K562 (cell line): ENCODE data around the gene CRYZL1. TPM values are rescaled to one million over a fixed set of nuclear protein-coding genes. Genes with fewer than 3 reads are reported as not detected.

Source experiments
- ATAC-seq: fragments of 200-7000 bp; cut with Tn5 transposase; 3 replicates; pipeline ENCODE4 v1.9.1; 2020; ENCODE audit warnings: moderate library complexity
- BruUV-seq: library from RNA; stranded (reverse); fragments of 400-500 nt; replicated peaks from 2 replicates; lab custom pipeline; 2021; lab: Mats Ljungman, UMichigan
- CTCF ChIA-PET: fragments of 300-600 bp; formaldehyde crosslinking; extraction: SDS; loops from one replicate; lab custom pipeline; 2021; ENCODE audit warnings: low intra/inter-chr PET ratio; lab: Yijun Ruan, JAX
- POLR2A ChIA-PET: fragments of 300-600, 350-650 bp; sonication (Branson Sonifier 250); formaldehyde crosslinking; extraction: SDS; loops from one replicate; lab custom pipeline; 2021; ENCODE audit warnings: antibody characterized with exemption, inconsistent platforms; lab: Yijun Ruan, JAX
- DNase-seq, 4 experiments: peaks; one replicate each; pipeline versions ENCODE4 v3.0.0 to v3.0.0-alpha.2; 2011 to 2018; ENCODE audit warnings: low spot score in 3 of 4, mixed read lengths in 3 of 4; ENCODE audit errors: extremely low read depth in 1 of 4
- FAIRE-seq: peaks from 2 replicates; lab custom pipeline; 2011; peaks lifted over from hg19 to GRCh38; lab: Jason Lieb, UNC
- H2AFZ ChIP-seq: 2 replicates; pipeline ENCODE4 v1.6.0; 2011; ENCODE audit warnings: low read depth, low read length, control low read depth, inconsistent platforms
- H3K27ac ChIP-seq: fragments of 200-600 bp; 3 replicates; pipeline ENCODE4 v1.8.0; 2011; ENCODE audit warnings: low read depth, mild to moderate bottlenecking, control low read depth, inconsistent platforms, low read length, moderate library complexity, mixed read lengths; ENCODE audit errors: extremely low read depth
- H3K27me3 ChIP-seq, 2 experiments: fragments of 300-600 bp in 1 of 2; 2 replicates in 1 of 2; 3 replicates in 1 of 2; pipeline versions ENCODE4 v1.6.0 to v1.8.0; 2011; ENCODE audit warnings: inconsistent platforms in 2 of 2, low read length in 2 of 2, mild to moderate bottlenecking in 1 of 2, mixed read lengths in 1 of 2, moderate library complexity in 1 of 2; ENCODE audit not compliant: control insufficient read depth in 2 of 2, insufficient read depth in 2 of 2
- H3K36me3 ChIP-seq: fragments of 300-600 bp; 3 replicates; pipeline ENCODE4 v1.8.0; 2011; ENCODE audit warnings: mild to moderate bottlenecking, low read length, inconsistent platforms; ENCODE audit not compliant: control insufficient read depth, insufficient read depth
- H3K4me1 ChIP-seq, 2 experiments: fragments of 200-600 bp in 1 of 2; replicated peaks in 1 of 2; 2 replicates in 1 of 2; 3 replicates in 1 of 2; pipeline versions ENCODE4 v1.5.1 to v1.8.0; 2011; ENCODE audit warnings: inconsistent platforms in 2 of 2, low read length in 2 of 2, mild to moderate bottlenecking in 1 of 2, mixed read lengths in 1 of 2, moderate library complexity in 1 of 2; ENCODE audit not compliant: control insufficient read depth in 2 of 2, insufficient read depth in 2 of 2
- H3K4me2 ChIP-seq: 2 replicates; pipeline ENCODE4 v1.6.1; 2011; ENCODE audit warnings: low read length, control low read depth, inconsistent platforms, mixed read lengths; ENCODE audit not compliant: insufficient read depth
- H3K4me3 ChIP-seq: fragments of 200-600 bp; sonication (generic), shearing (Covaris generic); 2 replicates; pipeline ENCODE4 v1.5.1; 2016; ENCODE audit warnings: control low read depth, inconsistent platforms
- H3K79me2 ChIP-seq: fragments of 200-600 bp; 3 replicates; pipeline ENCODE4 v1.8.0; 2011; ENCODE audit warnings: low read length, inconsistent platforms; ENCODE audit not compliant: control insufficient read depth, insufficient read depth
- H3K9ac ChIP-seq, 2 experiments: 2 replicates each; pipeline versions ENCODE4 v1.6.0 to v1.6.1; 2011; ENCODE audit warnings: low read depth in 2 of 2, low read length in 2 of 2, control low read depth in 1 of 2, inconsistent platforms in 1 of 2, mild to moderate bottlenecking in 1 of 2, mixed read lengths in 1 of 2; ENCODE audit not compliant: insufficient read depth in 1 of 2
- H3K9me1 ChIP-seq: one replicate; pipeline ENCODE4 v1.6.0; 2011; ENCODE audit warnings: inconsistent platforms, mild to moderate bottlenecking, low read length, moderate library complexity; ENCODE audit not compliant: control insufficient read depth, insufficient read depth
- H3K9me3 ChIP-seq: replicated peaks from 2 replicates; pipeline ENCODE4 v1.5.1; 2011; ENCODE audit warnings: low read depth, low read length, inconsistent platforms; ENCODE audit not compliant: control insufficient read depth, insufficient read depth
- H4K20me1 ChIP-seq: replicated peaks from 2 replicates; pipeline ENCODE4 v1.6.1; 2011; ENCODE audit warnings: low read length, inconsistent platforms, mixed read lengths; ENCODE audit not compliant: control insufficient read depth, insufficient read depth
- BRD9 ChIP-seq: fragments of 450-650 bp; IDR thresholded peaks from 2 replicates; pipeline ENCODE4 v1.6.1; 2018; ENCODE audit warnings: low read depth; ENCODE audit not compliant: partially characterized antibody
- CCAR2 ChIP-seq: fragments of 200-400 bp; formaldehyde crosslinking; IDR thresholded peaks from 2 replicates; pipeline ENCODE4 v1.6.1; 2017; ENCODE audit warnings: mild to moderate bottlenecking, low read depth, low read length
- DLX4 ChIP-seq: fragments of 250-450 bp; sonication (Bioruptor Pico); IDR thresholded peaks from 2 replicates; pipeline ENCODE4 v1.6.1; 2021; ENCODE audit warnings: mild to moderate bottlenecking
- ELF4 ChIP-seq: fragments of 450-650 bp; formaldehyde crosslinking; IDR thresholded peaks from 2 replicates; pipeline ENCODE4 v1.4.0; 2022; ENCODE audit warnings: missing genetic modification characterization
- HCFC1 ChIP-seq: IDR thresholded peaks from 2 replicates; pipeline ENCODE4 v1.6.1; 2012; ENCODE audit warnings: low read depth, low read length, improper control_type of control experiment
- MAFK ChIP-seq: IDR thresholded peaks from 2 replicates; pipeline ENCODE4 v1.6.1; 2011; ENCODE audit warnings: low read length, improper control_type of control experiment
- NFE2 ChIP-seq: IDR thresholded peaks from 2 replicates; pipeline ENCODE4 v1.6.1; 2014; ENCODE audit warnings: antibody characterized with exemption, low read depth
- RNF2 ChIP-seq: sonication (generic); IDR thresholded peaks from 2 replicates; pipeline ENCODE4 v1.6.1; 2016
- SIN3B ChIP-seq: fragments of 450-650 bp; IDR thresholded peaks from 2 replicates; pipeline ENCODE4 v1.6.1; 2017; ENCODE audit warnings: low read depth, mild to moderate bottlenecking, moderate library complexity
- SOX6 ChIP-seq: fragments of 450-650 bp; IDR thresholded peaks from 2 replicates; pipeline ENCODE4 v1.6.1; 2014; ENCODE audit warnings: mild to moderate bottlenecking
- TBP ChIP-seq: optimal IDR thresholded peaks from 2 replicates; pipeline ENCODE3; 2011; ENCODE audit warnings: low read depth, low read length, improper control_type of control experiment
- TCFL5 ChIP-seq: fragments of 250-450 bp; sonication (Bioruptor Pico); conservative IDR thresholded peaks from 2 replicates; pipeline ENCODE4 v1.6.1; 2021; ENCODE audit warnings: mild to moderate bottlenecking, moderate library complexity, matching md5 sums
- THAP12 ChIP-seq: fragments of 250-450 bp; sonication (Bioruptor Pico); IDR thresholded peaks from 2 replicates; pipeline ENCODE4 v1.9.0; 2021; ENCODE audit warnings: mild to moderate bottlenecking, inconsistent platforms
- ZBTB12 ChIP-seq: fragments of 250-450 bp; sonication (Bioruptor Pico); IDR thresholded peaks from 2 replicates; pipeline ENCODE4 v1.4.0; 2020
- ZFPM2 ChIP-seq: fragments of 250-450 bp; sonication (Bioruptor Pico); IDR thresholded peaks from 2 replicates; pipeline ENCODE4 v1.5.1; 2022; ENCODE audit warnings: mild to moderate bottlenecking
- ZNF436 ChIP-seq: fragments of 250-450, 450-650 bp; sonication (Bioruptor Pico); formaldehyde crosslinking; IDR thresholded peaks from 2 replicates; pipeline ENCODE4 v1.7.0; 2020; ENCODE audit warnings: mild to moderate bottlenecking
- WGBS: fragments of 100-300 bp; shearing (Covaris generic); methylation state at CpG from one replicate; pipeline ENCODE4 v1.1.6; 2016; ENCODE audit warnings: low coverage, mixed read lengths; ENCODE audit not compliant: insufficient coverage; ENCODE audit errors: missing lambda C conversion rate; 5-methylcytosine and 5-hydroxymethylcytosine counted together
- in situ Hi-C: fragments of 300-500 bp; cut with MboI; formaldehyde crosslinking; loops from 4 replicates; pipeline ENCODE4 v1.15.0; 2018; ENCODE audit warnings: inconsistent platforms, mixed read lengths
- intact Hi-C: fragments of 100-400 bp; cut with micrococcal nuclease; formaldehyde crosslinking; loops from 2 replicates; pipeline ENCODE4 v1.14.2; 2022
- polyA plus RNA-seq, 8 experiments: library from polyadenylated mRNA; depleted of rRNA in 4 of 8; stranded (reverse) in 5 of 8; unstranded in 3 of 8; fragments of >200 nt; fragmentation: Nextera tagmentation in 2 of 8; fragmentation: Illumina TruSeq in 1 of 8; extraction: Ambion mirVana in 2 of 8; extraction: Trizol in 1 of 8; gene quantifications; 2 replicates each; pipeline versions ENCODE4 v1.2.1 to v1.2.3, GENCODE V29; 2011 to 2014; ENCODE audit warnings: inconsistent platforms in 1 of 8, missing spikeins in 1 of 8
- total RNA-seq, 7 experiments: library from RNA; depleted of rRNA in 6 of 7; stranded (reverse); fragments of >200 nt in 6 of 7; fragmentation: Illumina TruSeq in 2 of 7; extraction: Trizol in 2 of 7; gene quantifications; 2 replicates each; pipeline versions ENCODE4 v1.2.1 to v1.2.3, GENCODE V29; 2011 to 2021; ENCODE audit warnings: low replicate concordance in 1 of 7

Gene CRYZL1
- total and polyA plus RNA-seq, 9 of the 15 experiments (the other 6 are each of a cell fraction or from before 2014, with no cell fraction given): 19.9 to 98.2 (median 39.2) TPM

GRCh38 chr21:33647587-33647986, 6.0 kb upstream of the CRYZL1 start:
- Histone ChIP-seq H3K9ac (no peak overlapping the region), H3K27me3 (peaks cover 4 to 14% of the 10 kb centered on the region in 2 experiments; a peak in 2 of 5 replicates), H3K4me1 (peaks cover 0 to 8% of the 10 kb centered on the region in 2 experiments; a peak in 2 of 5 replicates), H3K4me3 (no peak overlapping the region), H3K36me3 (no peaks in the 10 kb centered on the region), H2AFZ (no peak overlapping the region), H3K9me3 (no peaks in the 10 kb centered on the region), H3K79me2 (no peaks in the 10 kb centered on the region), H4K20me1 (no peaks in the 10 kb centered on the region), H3K9me1 (no peaks in the 10 kb centered on the region), H3K27ac (no peak overlapping the region), H3K4me2 (no peak overlapping the region)
- in situ Hi-C loops: no loop called here
- ChIA-PET POLR2A (no interaction called here), CTCF (no interaction called here)
- BruUV-seq: no TSS peak
- FAIRE-seq (no peak), DNase-seq (no peak), ATAC-seq (no peak)
- 21% methylated on average over 3 of the region's 3 CpGs for WGBS
- TF ChIP-seq SIN3B (no peak), THAP12 (CRISPR knock-in tag) (no peak), MAFK (no peak), DLX4 (no peak), ZNF436 (CRISPR knock-in tag) (no peak), ZBTB12 (CRISPR knock-in tag) (no peak), RNF2 (no peak), ZFPM2 (CRISPR knock-in tag) (no peak), TBP (no peak), TCFL5 (no peak), CCAR2 (no peak), SOX6 (no peak), NFE2 (no peak), BRD9 (no peak), HCFC1 (no peak), ELF4 (CRISPR knock-in tag) (no peak)
- intact Hi-C loops: no loop called here
